H9 (cell line): ENCODE measurements around the gene SCAP. TPM values are rescaled to one million over a fixed set of nuclear protein-coding genes. Genes with fewer than 3 reads are reported as not detected.
A peak's percentile ranks its signal among the peaks of the same experiment; 100 is the strongest.

Experiments
- DNase-seq: peaks from one replicate; pipeline ENCODE4 v3.0.0-alpha.2; 2017
- H2AFZ ChIP-seq: one replicate; pipeline ENCODE4 v1.6.1; 2013; ENCODE audit warnings: mild to moderate bottlenecking, low read length, control low read depth, moderate library complexity
- H2AK5ac ChIP-seq: 2 replicates; pipeline ENCODE4 v1.6.1; 2013; ENCODE audit warnings: low read length, control low read depth, mixed read lengths; ENCODE audit not compliant: insufficient read length
- H2BK120ac ChIP-seq: one replicate; pipeline ENCODE4 v1.6.1; 2013; ENCODE audit warnings: low read depth, mild to moderate bottlenecking, low read length, control low read depth, inconsistent platforms; ENCODE audit not compliant: poor library complexity, severe bottlenecking
- H2BK12ac ChIP-seq: 2 replicates; pipeline ENCODE4 v1.6.1; 2013; ENCODE audit warnings: low read length, control low read depth, mixed read lengths, low read depth; ENCODE audit not compliant: insufficient read length
- H2BK15ac ChIP-seq: 2 replicates; pipeline ENCODE4 v1.6.1; 2013; ENCODE audit warnings: low read depth, low read length, control low read depth
- H2BK20ac ChIP-seq: one replicate; pipeline ENCODE4 v1.6.1; 2013; ENCODE audit warnings: low read depth, mild to moderate bottlenecking, low read length, control low read depth, inconsistent platforms; ENCODE audit not compliant: poor library complexity, severe bottlenecking
- H2BK5ac ChIP-seq: 2 replicates; pipeline ENCODE4 v1.6.1; 2013; ENCODE audit warnings: low read length, control low read depth, mixed read lengths; ENCODE audit not compliant: insufficient read length
- H3K14ac ChIP-seq: 2 replicates; pipeline ENCODE4 v1.6.1; 2013; ENCODE audit warnings: low read length, control low read depth; ENCODE audit not compliant: insufficient read depth
- H3K18ac ChIP-seq: 2 replicates; pipeline ENCODE4 v1.6.1; 2013; ENCODE audit warnings: low read depth, mild to moderate bottlenecking, mixed read lengths, low read length, control low read depth; ENCODE audit not compliant: insufficient read length
- H3K23ac ChIP-seq: 2 replicates; pipeline ENCODE4 v1.6.1; 2013; ENCODE audit warnings: low read length, control low read depth, mixed read lengths, low read depth; ENCODE audit not compliant: insufficient read length
- H3K23me2 ChIP-seq: 2 replicates; pipeline ENCODE4 v1.6.1; 2013; ENCODE audit warnings: low read depth, mild to moderate bottlenecking, mixed read lengths, low read length, control low read depth; ENCODE audit not compliant: insufficient read length, poor library complexity, severe bottlenecking
- H3K27ac ChIP-seq: 2 replicates; pipeline ENCODE4 v1.5.1; 2013; ENCODE audit warnings: low read length, control low read depth, mixed read lengths, low read depth; ENCODE audit not compliant: insufficient read length
- H3K27me3 ChIP-seq: 2 replicates; pipeline ENCODE4 v1.6.1; 2013; ENCODE audit warnings: low read length, control low read depth, inconsistent platforms; ENCODE audit not compliant: insufficient read depth
- H3K4ac ChIP-seq: 2 replicates; pipeline ENCODE4 v1.6.1; 2013; ENCODE audit warnings: low read depth, mild to moderate bottlenecking, control low read depth, inconsistent platforms, low read length, moderate library complexity
- H3K4me1 ChIP-seq: 2 replicates; pipeline ENCODE4 v1.6.1; 2013; ENCODE audit warnings: low read length, control low read depth, inconsistent platforms; ENCODE audit not compliant: insufficient read depth
- H3K4me2 ChIP-seq: 2 replicates; pipeline ENCODE4 v1.6.1; 2013; ENCODE audit warnings: low read length, control low read depth, mixed read lengths; ENCODE audit not compliant: insufficient read length, insufficient read depth
- H3K56ac ChIP-seq: 2 replicates; pipeline ENCODE4 v1.6.1; 2013; ENCODE audit warnings: low read depth, mild to moderate bottlenecking, mixed read lengths, low read length, control low read depth; ENCODE audit not compliant: insufficient read length
- H3K79me1 ChIP-seq: 2 replicates; pipeline ENCODE4 v1.6.1; 2013; ENCODE audit warnings: low read depth, mild to moderate bottlenecking, moderate library complexity, low read length, control low read depth, inconsistent platforms; ENCODE audit not compliant: insufficient read depth, poor library complexity, severe bottlenecking
- H3K79me2 ChIP-seq: 2 replicates; pipeline ENCODE4 v1.6.1; 2013; ENCODE audit warnings: low read length, control low read depth, inconsistent platforms; ENCODE audit not compliant: insufficient read depth
- H3K9ac ChIP-seq: 2 replicates; pipeline ENCODE4 v1.6.1; 2013; ENCODE audit warnings: low read length, control low read depth, mixed read lengths; ENCODE audit not compliant: insufficient read length; ENCODE audit errors: extremely low read depth
- H3K9me3 ChIP-seq: one replicate; pipeline ENCODE4 v1.6.1; 2013; ENCODE audit warnings: low read depth, low read length, inconsistent platforms; ENCODE audit not compliant: control insufficient read depth
- H3T11ph ChIP-seq: one replicate; pipeline ENCODE4 v1.6.1; 2013; ENCODE audit warnings: mild to moderate bottlenecking, low read length, control low read depth, inconsistent platforms
- H4K20me1 ChIP-seq: one replicate; pipeline ENCODE4 v1.6.1; 2013; ENCODE audit not compliant: control insufficient read depth, insufficient read length, insufficient read depth
- H4K5ac ChIP-seq: 2 replicates; pipeline ENCODE4 v1.6.1; 2013; ENCODE audit warnings: low read depth, mild to moderate bottlenecking, mixed read lengths, low read length, control low read depth; ENCODE audit not compliant: insufficient read length
- H4K8ac ChIP-seq: replicated peaks from 2 replicates; pipeline ENCODE4 v1.6.1; 2013; ENCODE audit warnings: low read length, control low read depth, mixed read lengths, low read depth; ENCODE audit not compliant: insufficient read length
- H4K91ac ChIP-seq: 2 replicates; pipeline ENCODE4 v1.6.1; 2013; ENCODE audit warnings: low read depth, mild to moderate bottlenecking, moderate library complexity, mixed read lengths, low read length, control low read depth; ENCODE audit not compliant: insufficient read length
- H3K27ac Mint-ChIP-seq, 3 experiments: 2 replicates in 2 of 3; 3 replicates in 1 of 3; pipeline ENCODE4 v1.8.0; 2020 to 2021; ENCODE audit warnings: mixed read lengths in 3 of 3, mild to moderate bottlenecking in 1 of 3, moderate library complexity in 1 of 3
- H3K27me3 Mint-ChIP-seq: 2 replicates; pipeline ENCODE4 v1.8.0; 2021; ENCODE audit warnings: low read depth, mild to moderate bottlenecking, moderate library complexity, mixed read lengths
- H3K36me3 Mint-ChIP-seq, 3 experiments: 2 replicates in 2 of 3; 3 replicates in 1 of 3; pipeline ENCODE4 v1.8.0; 2020 to 2021; ENCODE audit warnings: low read depth in 3 of 3, mixed read lengths in 3 of 3; ENCODE audit not compliant: insufficient read depth in 1 of 3
- H3K4me1 Mint-ChIP-seq, 2 experiments: 2 replicates each; pipeline ENCODE4 v1.8.0; 2020; ENCODE audit warnings: mixed read lengths in 2 of 2
- H3K4me3 Mint-ChIP-seq, 2 experiments: 2 replicates in 1 of 2; 3 replicates in 1 of 2; pipeline ENCODE4 v1.8.0; 2020 to 2021; ENCODE audit warnings: mild to moderate bottlenecking in 2 of 2, mixed read lengths in 2 of 2, moderate library complexity in 1 of 2
- H3K9me3 Mint-ChIP-seq, 2 experiments: 2 replicates in 1 of 2; 3 replicates in 1 of 2; pipeline ENCODE4 v1.8.0; 2020; ENCODE audit warnings: mild to moderate bottlenecking in 2 of 2, mixed read lengths in 2 of 2, moderate library complexity in 1 of 2
- WGBS: extraction: QIAGEN DNeasy Blood & Tissue Kit; methylation state at CpG from one replicate; pipeline ENCODE4 v1.1.7; 2013; ENCODE audit warnings: missing lambda C conversion rate, low lambda C conversion rate, mixed read lengths; ENCODE audit not compliant: insufficient read length; ENCODE audit errors: extremely low coverage; 5-methylcytosine and 5-hydroxymethylcytosine counted together
- total RNA-seq: library from RNA; stranded (reverse); gene quantifications from 2 replicates; pipeline ENCODE4 v1.2.1, GENCODE V29; 2021
- TF ChIP-seq, protein P1 (sequence below): fragments of 200-600 bp; sonication (generic); conservative IDR thresholded peaks from 3 replicates; pipeline ENCODE4 v1.8.0; 2021; ENCODE audit warnings: antibody characterized with exemption, mild to moderate bottlenecking

Gene SCAP
- total RNA-seq, 1 experiment from 2014 or later, result 104 TPM

DNA sequence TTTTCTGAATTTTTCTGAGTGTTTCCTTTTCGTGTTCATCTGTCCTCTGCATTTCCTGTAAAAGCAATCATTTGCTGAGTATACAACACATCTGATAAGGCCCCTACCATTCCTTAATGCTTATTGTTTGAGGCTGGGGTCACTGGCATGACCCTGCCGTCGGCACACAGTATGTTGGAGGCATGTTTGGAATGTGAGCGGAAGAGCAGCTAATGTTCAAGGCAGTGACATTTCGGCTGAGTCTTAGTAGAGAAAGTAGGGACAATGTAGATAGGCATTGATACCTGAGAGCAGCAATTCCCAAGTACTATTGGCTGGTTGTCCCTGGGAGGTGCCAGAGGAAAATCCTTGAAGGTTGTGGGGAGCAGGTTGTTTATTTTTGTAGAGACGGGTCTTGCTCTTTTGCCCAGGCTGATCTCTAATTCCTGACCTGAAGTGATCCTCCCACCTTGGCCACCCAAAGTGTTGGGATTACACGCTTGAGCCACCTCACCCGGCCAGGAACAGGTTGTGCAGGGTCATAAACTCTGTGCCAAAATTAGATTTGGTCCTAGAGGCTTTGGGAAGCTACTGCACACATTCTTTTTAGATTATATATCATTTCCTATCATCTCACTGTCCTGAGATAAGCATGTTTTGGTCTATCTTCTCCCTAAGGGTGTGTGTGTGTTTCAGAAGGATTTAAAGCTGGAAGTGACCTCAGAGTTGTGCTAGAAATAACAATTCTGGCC lies 81.4 kb downstream of the SCAP start:
- no peak overlapping the region for H2BK120ac ChIP-seq
- no peak overlapping the region for H3K4ac ChIP-seq
- no peaks in the 10 kb centered on the region for H3K23me2 ChIP-seq
- H3K56ac ChIP-seq, result no peak overlapping the region
- no peak for DNase-seq
- H3T11ph ChIP-seq, result no peak overlapping the region
- H2BK20ac ChIP-seq, result no peak overlapping the region
- WGBS, result no CpG with 5 or more reads among the region's 8 CpGs
- peak overlapping the region in 2 of 3 experiments; percentile 5 to 59; a peak in 2 of 7 replicates for H3K27ac Mint-ChIP-seq
- H3K4me2 ChIP-seq, result no peak overlapping the region
- no peak overlapping the region for H4K91ac ChIP-seq
- no peaks in the 10 kb centered on the region for H3K27me3 Mint-ChIP-seq
- no peak overlapping the region for H2BK5ac ChIP-seq
- peaks cover 3% of the 10 kb centered on the region; the same call in 1 of the 2 replicates for H3K4me1 ChIP-seq
- no peak overlapping the region for H4K5ac ChIP-seq
- no peak overlapping the region for H2AFZ ChIP-seq
- TF ChIP-seq, protein P1, sequence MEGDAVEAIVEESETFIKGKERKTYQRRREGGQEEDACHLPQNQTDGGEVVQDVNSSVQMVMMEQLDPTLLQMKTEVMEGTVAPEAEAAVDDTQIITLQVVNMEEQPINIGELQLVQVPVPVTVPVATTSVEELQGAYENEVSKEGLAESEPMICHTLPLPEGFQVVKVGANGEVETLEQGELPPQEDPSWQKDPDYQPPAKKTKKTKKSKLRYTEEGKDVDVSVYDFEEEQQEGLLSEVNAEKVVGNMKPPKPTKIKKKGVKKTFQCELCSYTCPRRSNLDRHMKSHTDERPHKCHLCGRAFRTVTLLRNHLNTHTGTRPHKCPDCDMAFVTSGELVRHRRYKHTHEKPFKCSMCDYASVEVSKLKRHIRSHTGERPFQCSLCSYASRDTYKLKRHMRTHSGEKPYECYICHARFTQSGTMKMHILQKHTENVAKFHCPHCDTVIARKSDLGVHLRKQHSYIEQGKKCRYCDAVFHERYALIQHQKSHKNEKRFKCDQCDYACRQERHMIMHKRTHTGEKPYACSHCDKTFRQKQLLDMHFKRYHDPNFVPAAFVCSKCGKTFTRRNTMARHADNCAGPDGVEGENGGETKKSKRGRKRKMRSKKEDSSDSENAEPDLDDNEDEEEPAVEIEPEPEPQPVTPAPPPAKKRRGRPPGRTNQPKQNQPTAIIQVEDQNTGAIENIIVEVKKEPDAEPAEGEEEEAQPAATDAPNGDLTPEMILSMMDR, result no peak
- no peaks in the 10 kb centered on the region for H3K9me3 Mint-ChIP-seq
- peaks cover 3% of the 10 kb centered on the region for H3K79me1 ChIP-seq
- H3K14ac ChIP-seq, result no peak overlapping the region
- no peak overlapping the region for H2BK12ac ChIP-seq
- no peak overlapping the region for H3K18ac ChIP-seq
- no peak overlapping the region for H2BK15ac ChIP-seq
- H3K9ac ChIP-seq, result no peak overlapping the region
- H2AK5ac ChIP-seq, result no peak overlapping the region
- H4K20me1 ChIP-seq, result no peaks in the 10 kb centered on the region
- H3K4me1 Mint-ChIP-seq, result peaks cover 5 to 7% of the 10 kb centered on the region in 2 experiments
- H3K9me3 ChIP-seq, result no peaks in the 10 kb centered on the region
- H3K79me2 ChIP-seq, result no peaks in the 10 kb centered on the region; the same call in 1 of the 2 replicates
- H3K27ac ChIP-seq, result no peak overlapping the region
- no peaks in the 10 kb centered on the region for H3K27me3 ChIP-seq
- peaks cover 2 to 20% (median 12%) of the 10 kb centered on the region in 3 experiments; a peak in 6 of 7 replicates for H3K36me3 Mint-ChIP-seq
- H4K8ac ChIP-seq, result no peak overlapping the region
- no peak overlapping the region for H3K23ac ChIP-seq
- H3K4me3 Mint-ChIP-seq, result no peak overlapping the region
